Keratinocyte (primary cell): ENCODE data around the gene DOCK1. TPM values are rescaled to one million over a fixed set of nuclear protein-coding genes. Genes with fewer than 3 reads are reported as not detected.

Experiments used
- DNase-seq: peaks from one replicate; pipeline ENCODE4 v3.0.0-alpha.2; 2011; ENCODE audit warnings: low read depth, missing footprints, low spot score
- FAIRE-seq: peaks from 2 replicates; lab custom pipeline; 2011; peaks lifted over from hg19 to GRCh38; lab: Jason Lieb, UNC
- H2AFZ ChIP-seq: 2 replicates; pipeline ENCODE4 v1.6.0; 2012; ENCODE audit warnings: low read length, control low read depth, inconsistent platforms; ENCODE audit not compliant: control insufficient read depth
- H3K27ac ChIP-seq: 2 replicates; pipeline ENCODE4 v1.5.1; 2011; ENCODE audit warnings: low read length; ENCODE audit not compliant: control insufficient read depth, insufficient read depth
- H3K27me3 ChIP-seq: 3 replicates; pipeline ENCODE4 v1.6.0; 2011; ENCODE audit warnings: low read length; ENCODE audit not compliant: control insufficient read depth, insufficient read depth; ENCODE audit errors: extremely low read depth
- H3K36me3 ChIP-seq, 2 experiments: 2 replicates in 1 of 2; 3 replicates in 1 of 2; pipeline ENCODE4 v1.5.1; 2011; ENCODE audit warnings: low read length in 2 of 2, mild to moderate bottlenecking in 1 of 2; ENCODE audit not compliant: control insufficient read depth in 2 of 2, insufficient read depth in 2 of 2; ENCODE audit errors: extremely low read depth in 1 of 2
- H3K4me1 ChIP-seq: 3 replicates; pipeline ENCODE4 v1.5.1; 2011; ENCODE audit warnings: low read length; ENCODE audit not compliant: control insufficient read depth, insufficient read depth; ENCODE audit errors: extremely low read depth
- H3K4me2 ChIP-seq: 3 replicates; pipeline ENCODE4 v1.6.0; 2011; ENCODE audit warnings: low read depth, low read length; ENCODE audit not compliant: control insufficient read depth, insufficient read depth; ENCODE audit errors: extremely low read depth
- H3K4me3 ChIP-seq, 3 experiments: fragments of 200-600 bp in 1 of 3; sonication (generic) in 1 of 3; 2 replicates in 2 of 3; 3 replicates in 1 of 3; pipeline ENCODE4 v1.5.1; 2011 to 2016; ENCODE audit warnings: low read length in 3 of 3, mild to moderate bottlenecking in 3 of 3, control low read depth in 2 of 3, inconsistent platforms in 1 of 3, low read depth in 1 of 3, mixed read lengths in 1 of 3, mixed run types in 1 of 3, moderate library complexity in 1 of 3; ENCODE audit not compliant: control insufficient read depth in 2 of 3, insufficient read depth in 2 of 3; ENCODE audit errors: extremely low read depth in 1 of 3
- H3K79me2 ChIP-seq: 2 replicates; pipeline ENCODE4 v1.6.0; 2012; ENCODE audit warnings: low read length; ENCODE audit not compliant: control insufficient read depth, insufficient read depth
- H3K9ac ChIP-seq: 3 replicates; pipeline ENCODE4 v1.6.0; 2011; ENCODE audit warnings: low read length; ENCODE audit not compliant: control insufficient read depth, insufficient read depth; ENCODE audit errors: extremely low read depth
- H3K9me1 ChIP-seq: 3 replicates; pipeline ENCODE4 v1.6.0; 2011; ENCODE audit warnings: low read length; ENCODE audit not compliant: control insufficient read depth, insufficient read depth; ENCODE audit errors: extremely low read depth
- H3K9me3 ChIP-seq: 2 replicates; pipeline ENCODE4 v1.5.1; 2012; ENCODE audit warnings: low read depth, low read length; ENCODE audit not compliant: control insufficient read depth
- H4K20me1 ChIP-seq: 3 replicates; pipeline ENCODE4 v1.6.0; 2011; ENCODE audit warnings: low read length; ENCODE audit not compliant: control insufficient read depth, insufficient read depth; ENCODE audit errors: extremely low read depth
- CTCF ChIP-seq, 3 experiments: IDR thresholded peaks in 1 of 3; conservative IDR thresholded peaks in 1 of 3; optimal IDR thresholded peaks in 1 of 3; 2 replicates in 2 of 3; 3 replicates in 1 of 3; pipeline versions ENCODE3 to v1.5.1; 2011; ENCODE audit warnings: low read length in 3 of 3, mild to moderate bottlenecking in 3 of 3, moderate library complexity in 2 of 3, control low read depth in 1 of 3, inconsistent platforms in 1 of 3; ENCODE audit not compliant: insufficient read depth in 2 of 3; ENCODE audit errors: extremely low read depth in 1 of 3
- EZH2 ChIP-seq: IDR thresholded peaks from one replicate; pipeline ENCODE4 v1.6.1; 2012; ENCODE audit warnings: inconsistent platforms, mild to moderate bottlenecking, low read length, moderate library complexity
- dilution Hi-C: fragments of 300-500 bp; cut with MboI; formaldehyde crosslinking; loops from one replicate; pipeline ENCODE4 v1.7.0; 2020; ENCODE audit warnings: low sequenced_read_pairs; ENCODE audit not compliant: extremely low pct_ligation_motif_present
- polyA plus RNA-seq, 5 experiments: library from polyadenylated mRNA; depleted of rRNA in 3 of 5; stranded (reverse) in 3 of 5; stranded (forward) in 1 of 5; unstranded in 1 of 5; fragments of >200 nt; gene quantifications; 1 replicate in 1 of 5; 2 replicates in 3 of 5; 3 replicates in 1 of 5; pipeline versions ENCODE4 v1.2.1 to v1.2.3, GENCODE V29; 2011 to 2012; ENCODE audit warnings: missing spikeins in 2 of 5, low read depth in 1 of 5, low replicate concordance in 1 of 5

The DOCK1 gene
- polyA plus RNA-seq, 1 donor (not counting 4 experiments of a cell fraction or from before 2014, with no cell fraction given) = 15.7 TPM

GRCh38 chr10:126926568-126926967 lies 21.3 kb downstream of the DOCK1 start:
- peaks cover 40% of the 10 kb centered on the region for H3K4me1 ChIP-seq
- no peak overlapping the region for H3K4me3 ChIP-seq
- H3K27me3 ChIP-seq = no peaks in the 10 kb centered on the region
- H2AFZ ChIP-seq = no peak overlapping the region
- DNase-seq (no peak), FAIRE-seq (no peak)
- no peak overlapping the region for H3K4me2 ChIP-seq
- no peaks in the 10 kb centered on the region for H3K9me3 ChIP-seq
- no peak for TF ChIP-seq EZH2
- peaks cover 68% of the 10 kb centered on the region for H3K79me2 ChIP-seq
- H3K9me1 ChIP-seq = peaks cover 9% of the 10 kb centered on the region
- no peak overlapping the region for H3K9ac ChIP-seq
- H4K20me1 ChIP-seq = no peaks in the 10 kb centered on the region
- peaks cover 6 to 15% of the 10 kb centered on the region in 2 experiments for H3K36me3 ChIP-seq
- dilution Hi-C loops = no loop called here
- no peak overlapping the region for H3K27ac ChIP-seq

GRCh38 chr10:126927799-126928198 lies 22.6 kb downstream of the DOCK1 start:
- no peak for FAIRE-seq
- H3K27me3 ChIP-seq = no peaks in the 10 kb centered on the region
- H3K79me2 ChIP-seq = peaks cover 73% of the 10 kb centered on the region
- H3K27ac ChIP-seq = no peak overlapping the region
- TF ChIP-seq EZH2 = no peak
- TF ChIP-seq CTCF (optimal IDR thresholded peaks at IDR 0.05 in 1 of 3, IDR thresholded peaks at IDR 0.05 in 1 of 3, conservative IDR thresholded peaks at IDR 0.05 in 1 of 3; ENCODE audit: extremely low read depth in 1 of 3, insufficient read depth in 2 of 3, low read length in 3 of 3) = no peak
- no peak overlapping the region for H2AFZ ChIP-seq
- no peaks in the 10 kb centered on the region for H4K20me1 ChIP-seq
- H3K9ac ChIP-seq = no peak overlapping the region
- H3K9me3 ChIP-seq = no peaks in the 10 kb centered on the region
- dilution Hi-C loops = no loop called here
- peaks cover 9% of the 10 kb centered on the region for H3K9me1 ChIP-seq
- no peak overlapping the region for H3K4me2 ChIP-seq
- no peak for DNase-seq
- no peak overlapping the region for H3K4me3 ChIP-seq
- H3K4me1 ChIP-seq = peaks cover 36% of the 10 kb centered on the region
- H3K36me3 ChIP-seq = peaks cover 9 to 15% of the 10 kb centered on the region in 2 experiments

GRCh38 chr10:126928274-126928673 lies 23.0 kb downstream of the DOCK1 start:
- dilution Hi-C loops = no loop called here
- no peaks in the 10 kb centered on the region for H4K20me1 ChIP-seq

More at GRCh38 chr10:126928274-126928673, 23.0 kb downstream of the DOCK1 start:
- Histone ChIP-seq H3K9me1 (peaks cover 9% of the 10 kb centered on the region), H3K4me3 (no peak overlapping the region), H3K4me1 (peaks cover 36% of the 10 kb centered on the region), H3K79me2 (peaks cover 75% of the 10 kb centered on the region), H3K4me2 (no peak overlapping the region), H3K9ac (no peak overlapping the region), H3K27me3 (no peaks in the 10 kb centered on the region), H3K9me3 (no peaks in the 10 kb centered on the region), H2AFZ (no peak overlapping the region), H3K27ac (no peak overlapping the region), H3K36me3 (peaks cover 10 to 15% of the 10 kb centered on the region in 2 experiments)
- DNase-seq (no peak), FAIRE-seq (no peak)
- TF ChIP-seq CTCF (optimal IDR thresholded peaks at IDR 0.05 in 1 of 3, IDR thresholded peaks at IDR 0.05 in 1 of 3, conservative IDR thresholded peaks at IDR 0.05 in 1 of 3; ENCODE audit: extremely low read depth in 1 of 3, insufficient read depth in 2 of 3, low read length in 3 of 3) (no peak), EZH2 (no peak)
